Stimulated activated CD4-positive, alpha-beta T cell treated with anti-CD3 and anti-CD28 coated beads, Interleukin-4, amount 100 ng/mL, for 1 hour (primary cell): Measurements from ENCODE around the gene CDC45.
"Not testable (repeated sequence)": the region's sequence is repeated elsewhere in the genome, so short reads cannot be mapped to it uniquely, and the experiment has no call there.

Source experiments
- DNase-seq: peaks from one replicate; pipeline ENCODE4 v3.0.0-alpha.2; 2020

CDC45 gene

DNA sequence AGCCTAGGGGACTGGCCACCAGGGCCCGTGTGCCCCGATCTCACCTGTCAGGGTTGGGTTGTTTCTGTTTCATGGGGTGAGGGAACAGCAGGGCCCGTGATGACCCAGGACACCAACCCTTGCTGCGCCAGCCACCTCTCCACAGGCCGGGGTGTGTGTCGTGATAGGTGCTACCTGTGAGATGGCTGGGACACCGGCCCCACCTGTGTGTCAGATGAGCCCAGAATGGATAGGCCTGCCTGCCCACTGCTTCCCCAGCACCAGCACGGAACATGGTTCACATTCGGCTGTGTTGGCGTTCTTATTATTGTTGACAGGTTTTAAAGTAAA lies 37.4 kb downstream of the CDC45 start:
- no peak for DNase-seq

DNA sequence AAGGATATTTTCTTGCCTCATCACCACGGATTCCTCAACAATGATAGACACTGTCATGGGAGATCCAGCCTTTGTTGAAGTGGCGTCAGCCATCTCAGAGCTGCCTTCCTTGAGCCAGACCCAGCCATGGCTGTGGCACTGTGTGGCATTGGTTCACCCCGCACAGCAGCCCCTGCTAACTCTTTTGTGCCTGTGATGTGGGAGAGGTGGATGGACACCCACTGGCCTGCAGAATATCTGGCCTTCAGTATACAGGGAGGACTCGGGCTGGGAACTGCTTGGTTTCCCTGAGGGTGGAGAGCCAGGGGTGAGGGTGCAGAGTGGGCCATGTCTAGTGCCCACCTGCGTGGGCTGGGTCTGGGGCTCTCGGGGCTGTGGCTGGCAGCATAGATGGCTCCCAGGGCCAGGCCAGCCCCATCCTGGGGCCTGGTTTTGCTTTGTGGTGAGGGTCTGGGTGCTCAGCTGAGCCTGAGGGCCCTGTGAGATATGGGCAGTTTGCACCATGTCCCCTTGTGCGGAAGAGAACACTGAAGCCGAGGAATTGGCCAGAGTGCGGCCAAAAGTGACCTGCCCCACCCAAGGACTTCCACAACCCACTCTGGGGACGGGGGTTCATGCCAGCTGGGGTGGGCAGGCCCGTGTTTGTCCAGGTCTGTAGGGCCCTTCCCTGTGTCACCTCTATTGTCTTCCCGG lies 38.3 kb downstream of the CDC45 start:
- no peak for DNase-seq

GRCh38 chr22:19518635-19519034 lies 38.9 kb downstream of the CDC45 start:
- DNase-seq = no peak

DNA sequence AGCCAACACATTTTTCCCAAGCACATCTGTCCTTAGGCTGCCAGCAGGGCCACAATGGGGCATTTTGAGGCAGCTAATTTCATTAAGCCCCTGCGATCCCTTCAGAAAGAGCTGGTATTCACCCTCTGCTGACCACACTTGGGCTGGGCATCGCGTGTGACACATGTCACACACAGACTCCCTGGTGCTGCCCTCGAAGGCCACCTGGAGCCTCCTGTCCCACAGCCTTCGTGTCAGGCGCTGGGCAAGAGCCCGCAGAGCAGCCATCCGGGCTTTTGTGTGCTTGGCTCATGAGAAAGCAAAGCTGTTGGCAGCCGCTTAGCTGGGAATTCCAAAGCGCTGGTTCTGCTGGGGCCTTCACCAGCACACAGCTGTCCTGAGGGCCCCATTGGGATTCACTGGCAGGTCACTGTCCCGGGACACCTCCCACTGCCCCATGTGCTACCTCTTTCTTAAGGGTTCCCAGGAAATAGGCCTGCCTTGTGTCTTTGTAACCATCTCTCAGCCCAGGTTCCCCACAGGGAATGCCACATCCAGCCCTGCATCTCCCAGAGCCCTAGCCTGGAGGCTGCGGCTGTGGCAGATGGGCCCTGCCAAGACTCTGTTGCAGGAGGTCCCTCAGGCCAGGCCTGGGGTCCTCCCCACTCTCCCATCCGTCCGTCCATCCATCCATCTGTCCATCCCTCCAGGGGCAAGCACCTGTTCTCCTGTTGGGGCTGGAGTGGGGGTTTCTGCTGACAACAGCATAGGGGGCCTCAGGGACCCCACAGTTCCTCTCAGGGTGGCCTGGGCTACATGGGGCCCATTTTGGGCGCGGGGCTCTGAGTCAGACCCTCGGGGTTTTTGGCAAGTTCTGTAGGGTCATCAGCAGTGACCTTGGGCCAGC lies 39.6 kb downstream of the CDC45 start:
- DNase-seq = no peak

- no peak for DNase-seq
Measured at GRCh38 chr22:19520007-19520406, 40.3 kb downstream of the CDC45 start.

GRCh38 chr22:19520566-19521305 lies 41.0 kb downstream of the CDC45 start:
- DNase-seq = no peak

DNA sequence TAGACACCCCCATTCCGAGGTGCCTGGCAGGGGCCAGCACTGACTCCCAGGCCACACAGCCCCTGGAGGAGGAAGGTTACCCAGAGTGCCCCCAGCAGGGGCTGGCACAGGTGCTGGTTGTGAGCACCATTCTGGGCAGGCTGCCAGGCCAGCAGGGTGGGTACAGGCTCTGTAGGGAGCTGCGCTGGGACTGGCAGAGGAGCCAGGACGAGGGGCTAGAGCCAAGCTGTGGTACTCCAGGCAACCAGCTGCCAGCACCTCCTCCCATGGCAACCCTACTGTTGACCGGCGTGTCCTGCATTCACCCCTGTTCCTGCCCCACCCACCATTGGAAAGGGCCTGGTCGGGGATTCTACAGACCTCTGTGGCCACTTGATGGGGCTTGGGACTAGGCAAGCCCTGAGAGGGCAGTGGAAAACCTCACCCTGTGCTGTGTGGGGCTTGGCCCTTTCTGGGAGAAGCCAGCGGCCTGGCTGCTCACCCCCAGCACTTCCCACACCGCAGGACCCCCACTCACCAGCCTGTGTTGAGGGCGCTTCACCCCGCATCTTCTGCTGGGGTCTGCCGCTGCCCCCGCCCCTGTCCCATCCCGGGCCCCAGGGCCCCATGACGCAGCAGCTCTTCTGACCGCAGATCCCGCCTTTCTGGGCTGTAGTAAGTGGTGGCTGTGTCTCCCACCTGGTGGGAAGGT lies 42.6 kb downstream of the CDC45 start:
- no peak for DNase-seq

DNA sequence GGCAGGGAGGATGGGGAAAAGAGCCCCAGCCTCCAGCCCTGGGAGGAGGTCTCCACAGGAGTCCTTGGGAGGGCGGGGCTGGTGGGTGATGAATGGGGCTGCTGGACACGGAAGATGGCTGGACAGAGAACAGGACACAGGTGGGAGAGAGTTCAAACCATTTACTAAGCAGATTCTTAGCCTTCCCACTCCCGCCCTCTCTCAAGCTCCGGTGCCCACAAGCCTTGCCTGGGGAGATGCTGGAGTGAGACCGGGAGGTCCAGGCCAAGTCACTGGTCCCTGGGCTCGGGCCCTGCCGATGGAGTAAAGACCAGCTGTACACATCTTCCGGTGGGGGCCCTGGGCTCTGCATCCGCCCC lies 43.1 kb downstream of the CDC45 start:
- no peak for DNase-seq

DNA sequence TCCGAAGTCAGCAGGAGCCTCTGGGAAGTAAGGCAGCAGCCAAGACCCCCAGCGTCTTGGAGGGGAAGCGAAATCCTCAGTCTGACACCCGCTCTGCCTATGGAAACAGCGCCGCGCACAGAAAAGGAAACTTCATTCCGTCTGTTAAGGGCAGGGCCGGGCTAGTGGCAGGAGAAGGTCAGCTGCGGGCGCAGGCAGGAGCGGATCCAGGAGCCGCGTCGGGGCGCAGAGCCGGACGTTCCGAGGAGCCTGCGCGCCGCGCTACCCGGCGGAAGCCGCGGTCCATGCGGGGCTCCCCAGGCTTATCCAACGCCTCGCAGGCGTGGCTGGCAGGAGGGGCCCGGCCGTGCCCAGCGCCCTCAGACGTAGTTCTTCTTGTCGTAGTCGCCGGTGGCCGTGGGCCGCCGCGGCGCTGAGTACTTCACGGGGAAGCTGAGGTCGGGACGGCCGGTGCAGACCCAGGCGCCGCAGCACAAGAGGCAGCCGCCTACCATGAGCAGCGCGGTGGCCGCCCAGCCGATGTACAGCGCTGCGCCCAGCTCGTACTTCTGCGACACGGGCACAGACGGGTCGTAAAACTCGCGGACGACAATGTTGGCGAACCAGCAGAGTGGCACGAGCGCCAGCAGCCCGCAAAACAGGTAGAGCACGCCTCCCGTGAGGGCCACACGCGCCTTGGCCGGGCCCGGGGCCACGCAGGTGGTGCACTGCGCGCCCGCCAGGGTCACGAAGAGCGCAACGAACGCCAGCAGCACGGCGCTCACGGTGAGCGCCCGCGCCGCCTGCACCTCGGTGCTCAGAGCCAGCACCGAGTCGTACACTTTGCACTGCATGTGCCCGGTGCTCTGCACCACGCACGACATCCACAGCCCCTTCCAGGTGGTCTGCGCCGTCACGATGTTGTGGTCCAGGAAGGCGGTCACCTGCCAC lies 43.8 kb downstream of the CDC45 start:
- DNase-seq = peak; percentile 18

GRCh38 chr22:19524170-19525115 lies 44.7 kb downstream of the CDC45 start, which contains the start of gene CLDN5:
Gene CLDN5 (minus strand): TSS chr22:19524410. CDS start chr22:19524255, 155 bp downstream.
- peak; percentile 20 for DNase-seq

DNA sequence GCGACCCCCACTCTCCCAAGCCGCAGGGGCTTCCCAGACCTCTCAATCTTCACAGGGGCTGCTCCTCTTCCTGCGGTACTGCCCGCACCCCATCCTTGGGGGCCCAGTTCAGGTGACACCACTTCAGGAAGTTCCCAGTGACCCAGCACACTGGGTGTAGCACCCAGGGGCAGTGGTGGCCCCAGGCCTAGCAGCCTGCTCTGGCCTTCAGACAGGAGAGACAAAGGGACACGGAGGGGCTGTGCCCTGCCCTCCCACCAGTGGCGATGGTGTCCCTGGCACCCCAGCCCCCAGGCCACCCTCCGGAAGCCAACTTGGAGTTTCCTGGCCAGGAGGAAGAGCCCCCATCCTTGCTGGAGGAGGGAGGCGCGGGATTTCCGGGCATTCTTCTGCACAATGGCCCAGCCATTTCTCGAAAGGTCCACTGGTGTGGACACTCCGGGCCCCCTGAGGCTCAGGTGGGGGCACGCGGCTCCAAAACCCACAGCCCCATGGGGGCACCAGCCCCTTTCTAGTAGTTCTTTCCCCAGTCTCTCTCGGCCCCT lies 45.5 kb downstream of the CDC45 start:
- DNase-seq = no peak

GRCh38 chr22:19525666-19526065 lies 45.9 kb downstream of the CDC45 start:
- no peak for DNase-seq

DNA sequence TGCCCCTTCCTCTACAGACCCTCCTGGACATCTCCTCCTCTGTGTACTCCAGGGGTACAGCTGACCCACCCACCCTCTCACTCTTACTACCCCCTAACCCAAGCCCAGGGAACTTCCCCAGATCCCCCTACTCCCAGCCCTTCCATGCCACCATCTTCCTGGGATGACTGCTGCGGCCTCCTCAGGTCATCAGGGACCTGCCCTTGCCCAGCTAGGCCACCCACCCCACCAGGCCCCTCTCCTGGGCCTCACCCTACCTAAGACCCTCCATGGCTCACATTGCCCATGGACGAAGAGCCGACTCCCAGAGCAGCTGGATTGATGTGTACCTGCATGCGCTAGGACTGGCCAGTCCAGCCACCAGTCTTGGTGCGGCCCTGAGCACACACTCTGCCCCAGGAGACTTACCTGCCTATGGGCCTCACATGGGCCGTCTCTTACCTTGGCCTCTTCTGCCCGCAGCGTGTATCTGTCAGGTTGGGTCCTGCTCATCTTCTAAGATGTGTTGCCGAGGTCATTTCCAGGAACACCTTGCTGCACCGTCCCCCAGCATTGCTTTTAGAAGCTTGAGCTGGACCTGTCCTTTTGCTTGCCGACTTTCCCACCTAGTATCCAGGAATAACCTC lies 46.5 kb downstream of the CDC45 start:
- no peak for DNase-seq

- no peak for DNase-seq
Measured at GRCh38 chr22:19526702-19527111, 47.0 kb downstream of the CDC45 start.

GRCh38 chr22:19527321-19527721 lies 47.6 kb downstream of the CDC45 start:
- DNase-seq = no peak

DNA sequence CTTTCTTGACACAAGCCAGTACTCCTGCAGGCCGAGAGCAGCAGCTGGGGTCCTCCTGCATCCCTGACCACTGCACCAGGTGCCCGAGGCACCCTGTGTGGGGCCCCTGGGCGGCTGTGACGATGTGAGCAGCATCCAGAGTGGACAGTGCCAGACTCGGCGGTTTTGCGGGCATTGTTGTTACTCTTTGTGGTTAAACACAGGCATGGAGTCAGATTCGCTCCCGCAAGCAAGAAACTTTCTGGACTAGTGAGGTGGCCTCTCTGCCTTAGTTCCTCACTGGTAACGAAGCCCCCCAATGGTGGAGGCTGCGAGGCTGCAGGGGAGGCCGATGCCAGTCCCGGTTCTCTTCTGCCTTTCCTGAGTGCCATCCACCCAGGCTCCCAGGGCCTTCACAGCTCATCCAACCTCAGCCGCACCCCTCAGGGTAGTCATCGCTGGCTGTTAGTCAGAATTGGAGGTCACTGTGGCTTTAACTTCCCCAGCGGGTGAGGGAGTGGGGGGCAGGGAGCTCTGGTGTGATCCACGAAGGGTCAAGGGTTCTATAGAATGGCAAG lies 48.2 kb downstream of the CDC45 start:
- no peak for DNase-seq

- no peak for DNase-seq
Measured at GRCh38 chr22:19529811-19530210, 50.1 kb downstream of the CDC45 start.

DNA sequence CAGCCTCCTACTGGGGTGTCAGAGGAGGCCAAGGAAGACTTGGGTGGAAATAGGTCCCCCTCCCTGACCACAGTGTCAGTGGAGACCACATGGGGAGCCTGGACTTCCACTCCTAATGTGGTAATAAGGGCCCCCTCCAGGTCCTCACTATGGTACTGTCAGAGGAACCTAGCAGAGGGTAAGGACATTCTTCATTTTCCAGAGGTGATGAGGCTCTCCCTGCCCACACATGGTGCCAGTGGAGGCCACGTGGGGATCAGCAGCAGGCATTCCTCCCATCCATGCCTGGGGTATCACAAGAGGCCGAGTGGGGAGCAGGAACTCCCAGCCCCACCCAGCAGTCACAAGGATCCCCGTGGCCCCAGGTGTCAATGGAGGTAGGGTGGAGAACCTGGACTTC lies 51.0 kb downstream of the CDC45 start:
- DNase-seq = no peak

DNA sequence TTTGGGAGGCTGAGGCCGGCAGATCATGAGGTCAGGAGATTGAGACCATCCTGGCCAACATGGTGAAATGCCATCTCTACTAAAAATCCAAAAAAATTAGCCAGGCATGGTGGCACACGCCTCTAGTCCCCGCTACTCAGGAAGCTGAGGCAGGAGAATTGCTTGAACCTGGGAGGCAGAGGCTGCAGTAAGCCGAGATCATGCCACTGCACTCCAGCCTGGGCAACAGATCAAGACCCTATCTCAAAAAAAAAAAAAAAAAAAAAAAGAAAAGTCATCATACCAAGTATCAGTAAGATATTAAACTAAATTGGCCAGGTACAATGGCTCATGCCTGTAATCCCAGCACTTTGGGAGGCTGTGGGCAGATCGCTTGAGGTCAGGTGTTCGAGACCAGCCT lies 51.6 kb downstream of the CDC45 start:
- not testable (repeated sequence) for DNase-seq
